ENCODE measurements around the gene EARS2. TPM values are rescaled to one million over a fixed set of nuclear protein-coding genes. Genes with fewer than 3 reads are reported as not detected.
A peak's percentile ranks its signal among the peaks of the same experiment; 100 is the strongest.

The EARS2 gene
- total RNA-seq (20.7 TPM), polyA plus RNA-seq (ENCODE audit: insufficient read depth in 1 of 8, insufficient read length in 8 of 8, low replicate concordance in 1 of 8) (10 to 100 TPM; 13.1 to 20.7 (median 17.9) TPM)
- long read RNA-seq, donor 1, partial matches to known transcripts = 0 of 1 reads
- long read RNA-seq, donor 1, other reads (novel, unspliced or antisense) = 0 of 1 reads
- long read RNA-seq, donor 2 = 0 reads
- long read RNA-seq, donor 3, partial matches to known transcripts = 5 of 23 reads
- long read RNA-seq, donor 3, other reads (novel, unspliced or antisense) = 16 of 23 reads
- long read RNA-seq, donor 4, partial matches to known transcripts = 0 of 15 reads
- long read RNA-seq, donor 4, other reads (novel, unspliced or antisense) = 9 of 15 reads
- long read RNA-seq, donor 5, partial matches to known transcripts = 0 of 6 reads
- long read RNA-seq, donor 5, other reads (novel, unspliced or antisense) = 0 of 6 reads
- long read RNA-seq, donor 6, transcript EARS2-201 (9 exons, 3,961 nt) = major isoform, 6 of 7 reads
- long read RNA-seq, donor 6, partial matches to known transcripts = 0 of 7 reads
- long read RNA-seq, donor 6, other reads (novel, unspliced or antisense) = 0 of 7 reads
- long read RNA-seq, donor 7, transcript EARS2-212 (1 exons, 599 nt) = major isoform, 5 of 8 reads
- long read RNA-seq, donor 7, partial matches to known transcripts = 0 of 8 reads
- long read RNA-seq, donor 7, other reads (novel, unspliced or antisense) = 0 of 8 reads
- long read RNA-seq, donor 8, partial matches to known transcripts = 6 of 9 reads
- long read RNA-seq, donor 8, other reads (novel, unspliced or antisense) = 0 of 9 reads
- long read RNA-seq, donor 9, partial matches to known transcripts = 0 of 4 reads
- long read RNA-seq, donor 9, other reads (novel, unspliced or antisense) = 0 of 4 reads
- long read RNA-seq, donor 10, partial matches to known transcripts = 0 of 2 reads
- long read RNA-seq, donor 10, other reads (novel, unspliced or antisense) = 0 of 2 reads
- long read RNA-seq, donor 11, transcript EARS2-201 (9 exons, 3,961 nt) = major isoform, 5 of 37 reads
- long read RNA-seq, donor 11, partial matches to known transcripts = 20 of 37 reads
- long read RNA-seq, donor 11, other reads (novel, unspliced or antisense) = 11 of 37 reads

DNA sequence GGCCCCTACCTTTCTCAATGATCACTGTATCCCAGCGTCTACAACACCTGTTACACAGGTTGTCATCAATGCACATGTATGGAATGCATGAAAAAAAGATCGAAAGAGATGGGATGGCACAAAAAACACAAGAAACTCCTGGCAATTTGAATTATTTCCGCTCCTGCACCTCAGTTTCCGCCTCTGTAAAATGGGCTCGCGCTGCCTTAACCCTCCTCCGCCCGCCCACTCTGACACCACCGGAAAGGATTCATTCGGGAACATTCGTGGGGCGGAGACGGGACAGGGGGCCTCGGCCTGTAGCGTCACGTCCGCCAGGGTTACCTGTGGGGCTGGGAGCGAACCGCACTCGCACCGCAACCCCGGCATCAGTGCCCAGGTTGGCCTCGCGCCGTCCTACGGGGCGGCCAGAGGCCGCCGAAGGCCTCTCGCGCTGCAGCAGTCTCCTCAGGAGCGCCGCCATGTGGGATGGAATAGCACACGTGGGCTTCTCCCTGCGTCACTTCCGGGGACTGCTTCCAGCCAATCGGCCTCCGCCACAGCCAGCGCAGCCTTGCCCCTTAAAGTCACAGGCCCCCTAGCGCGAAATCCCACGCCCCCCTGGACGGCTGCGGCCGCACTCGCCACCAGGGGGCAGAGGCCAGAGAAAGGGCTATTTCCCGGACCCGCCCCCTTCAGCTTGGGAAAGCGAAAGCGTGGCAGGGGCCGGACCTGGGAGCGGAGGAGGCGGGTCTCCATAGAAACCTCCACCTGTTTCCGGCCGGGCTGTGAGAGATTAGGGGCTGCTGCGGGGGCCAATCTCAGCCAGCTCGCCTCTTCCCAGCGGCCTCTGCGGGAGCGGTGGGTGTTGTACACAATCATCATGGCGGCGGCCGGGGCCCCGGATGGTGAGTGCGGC lies at the start of gene EARS2, which contains the start of gene UBFD1:
EARS2 (minus strand) TSS at position 470 of the 898 bp plus-strand sequence; CDS start at position 463, 7 bp downstream.
UBFD1 (plus strand) TSS at position 847 of the 898 bp plus-strand sequence; CDS start at position 863, 16 bp downstream.
- peak; percentile 99 for DNase-seq
- Histone ChIP-seq H3K9me3 (replicated peaks; ENCODE audit: control insufficient read depth, low read depth, low read length) (no peaks in the 10 kb centered on the region), H3K4me1 (ENCODE audit: control insufficient read depth, insufficient read depth, low read length) (peaks cover 19% of the 10 kb centered on the region), H3K27ac (ENCODE audit: low read length) (peak within 1 kb of the TSS; percentile 95), H3K36me3 (ENCODE audit: control insufficient read depth, insufficient read depth, low read length) (peaks cover 45% of the 10 kb centered on the region), H3K4me3 (ENCODE audit: low read length) (peak within 1 kb of the TSS; percentile 95), H3K27me3 (ENCODE audit: control insufficient read depth, insufficient read depth, low read length) (no peaks in the 10 kb centered on the region)
- 1% methylated on average over 64 of the region's 65 CpGs for WGBS (ENCODE audit: insufficient coverage)

- DNase-seq = peak; percentile 15
- Histone ChIP-seq H3K9me3 (replicated peaks; ENCODE audit: control insufficient read depth, low read depth, low read length) (no peaks in the 10 kb centered on the region), H3K36me3 (ENCODE audit: control insufficient read depth, insufficient read depth, low read length) (peaks cover 12% of the 10 kb centered on the region), H3K4me3 (ENCODE audit: low read length) (no peak overlapping the region), H3K27ac (ENCODE audit: low read length) (peak overlapping the region; percentile 29), H3K27me3 (ENCODE audit: control insufficient read depth, insufficient read depth, low read length) (no peaks in the 10 kb centered on the region), H3K4me1 (ENCODE audit: control insufficient read depth, insufficient read depth, low read length) (peaks cover 17% of the 10 kb centered on the region)
- 76% methylated on average over 3 of the region's 11 CpGs for WGBS (ENCODE audit: insufficient coverage)
Observed at GRCh38 chr16:23597003-23597756, 40.0 kb upstream of the EARS2 start.

GRCh38 chr16:23595951-23596720 lies 39.0 kb upstream of the EARS2 start, which contains the start of gene NDUFAB1:
TSS of gene NDUFAB1 (minus strand) at chr16:23596316. CDS start at chr16:23596290, 26 bp downstream.
- under 1% methylated on average over 58 of the region's 67 CpGs for whole genome bisulfite sequencing (ENCODE audit: insufficient coverage)
- H3K27me3 ChIP-seq (ENCODE audit: control insufficient read depth, insufficient read depth, low read length) = no peaks in the 10 kb centered on the region
- H3K27ac ChIP-seq (ENCODE audit: low read length) = peak within 1 kb of the TSS; percentile 72
- H3K4me3 ChIP-seq (ENCODE audit: low read length) = peak within 1 kb of the TSS; percentile 95
- H3K4me1 ChIP-seq (ENCODE audit: control insufficient read depth, insufficient read depth, low read length) = peaks cover 17% of the 10 kb centered on the region
- no peaks in the 10 kb centered on the region for H3K9me3 ChIP-seq (replicated peaks; ENCODE audit: control insufficient read depth, low read depth, low read length)
- DNase-seq = peak; percentile 95
- H3K36me3 ChIP-seq (ENCODE audit: control insufficient read depth, insufficient read depth, low read length) = peaks cover 22% of the 10 kb centered on the region

- Histone ChIP-seq H3K9me3 (replicated peaks; ENCODE audit: control insufficient read depth, low read depth, low read length) (no peaks in the 10 kb centered on the region), H3K27ac (ENCODE audit: low read length) (no peak overlapping the region), H3K36me3 (ENCODE audit: control insufficient read depth, insufficient read depth, low read length) (peaks cover 29% of the 10 kb centered on the region), H3K27me3 (ENCODE audit: control insufficient read depth, insufficient read depth, low read length) (no peaks in the 10 kb centered on the region), H3K4me1 (ENCODE audit: control insufficient read depth, insufficient read depth, low read length) (peaks cover 17% of the 10 kb centered on the region), H3K4me3 (ENCODE audit: low read length) (peak overlapping the region; percentile 95)
- 15% methylated on average over 32 of the region's 34 CpGs for whole genome bisulfite sequencing (ENCODE audit: insufficient coverage)
- DNase-seq = peak; percentile 11
Observed at GRCh38 chr16:23595246-23595950, 38.2 kb upstream of the EARS2 start.

DNA sequence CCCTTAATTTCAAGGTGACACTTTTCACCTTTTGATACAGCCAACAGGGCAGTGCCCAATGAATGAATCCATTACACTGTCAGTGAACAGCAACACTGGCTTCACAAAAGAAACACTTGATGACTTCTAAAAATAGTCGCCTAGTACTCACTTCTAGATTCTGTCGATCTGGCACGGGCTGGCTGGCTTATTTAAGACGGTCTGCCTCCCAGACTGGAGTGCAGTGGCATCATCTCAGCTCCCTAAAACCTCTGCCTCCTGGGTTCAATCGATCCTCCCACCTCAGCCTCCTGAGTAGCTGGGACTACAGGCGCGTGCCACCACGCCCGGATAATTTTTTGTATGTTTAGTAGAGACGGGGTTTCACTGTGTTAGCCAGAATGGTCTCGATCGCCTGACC lies 37.0 kb upstream of the EARS2 start:
- peaks cover 34% of the 10 kb centered on the region for H3K36me3 ChIP-seq (ENCODE audit: control insufficient read depth, insufficient read depth, low read length)
- no peak overlapping the region for H3K27ac ChIP-seq (ENCODE audit: low read length)
- H3K27me3 ChIP-seq (ENCODE audit: control insufficient read depth, insufficient read depth, low read length) = no peaks in the 10 kb centered on the region
- WGBS (ENCODE audit: insufficient coverage) = 93% methylated on average over 12 of the region's 12 CpGs
- DNase-seq = no peak
- H3K9me3 ChIP-seq (replicated peaks; ENCODE audit: control insufficient read depth, low read depth, low read length) = no peaks in the 10 kb centered on the region
- H3K4me3 ChIP-seq (ENCODE audit: low read length) = no peak overlapping the region
- H3K4me1 ChIP-seq (ENCODE audit: control insufficient read depth, insufficient read depth, low read length) = peaks cover 17% of the 10 kb centered on the region

DNA sequence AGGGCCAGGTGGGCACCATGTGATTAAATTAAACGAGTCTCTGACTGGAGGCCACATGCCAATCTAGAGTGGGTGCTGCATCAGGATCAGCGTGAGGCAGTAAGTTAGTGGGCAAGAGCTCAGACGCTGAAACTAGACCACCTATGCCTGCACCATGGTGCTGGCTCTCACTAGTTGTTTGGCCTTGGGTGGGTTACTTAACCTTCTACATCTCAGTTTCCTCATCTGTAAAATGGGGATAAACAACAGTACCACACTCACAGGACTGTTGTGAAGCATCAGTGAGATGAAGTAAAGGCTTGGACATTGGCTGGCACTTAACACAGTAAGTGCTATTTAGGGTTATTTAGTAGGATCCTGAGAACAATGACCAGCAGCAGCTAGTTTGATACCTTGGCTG lies 33.0 kb upstream of the EARS2 start:
- no peak overlapping the region for H3K27ac ChIP-seq (ENCODE audit: low read length)
- H3K36me3 ChIP-seq (ENCODE audit: control insufficient read depth, insufficient read depth, low read length) = peaks cover 64% of the 10 kb centered on the region
- H3K4me3 ChIP-seq (ENCODE audit: low read length) = no peak overlapping the region
- H3K27me3 ChIP-seq (ENCODE audit: control insufficient read depth, insufficient read depth, low read length) = no peaks in the 10 kb centered on the region
- peaks cover 11% of the 10 kb centered on the region for H3K4me1 ChIP-seq (ENCODE audit: control insufficient read depth, insufficient read depth, low read length)
- DNase-seq = no peak
- H3K9me3 ChIP-seq (replicated peaks; ENCODE audit: control insufficient read depth, low read depth, low read length) = no peaks in the 10 kb centered on the region
- 85% methylated on average over 2 of the region's 3 CpGs for WGBS (ENCODE audit: insufficient coverage)

- Histone ChIP-seq H3K9me3 (replicated peaks; ENCODE audit: control insufficient read depth, low read depth, low read length) (no peaks in the 10 kb centered on the region), H3K4me1 (ENCODE audit: control insufficient read depth, insufficient read depth, low read length) (no peaks in the 10 kb centered on the region), H3K27ac (ENCODE audit: low read length) (no peak overlapping the region), H3K27me3 (ENCODE audit: control insufficient read depth, insufficient read depth, low read length) (no peaks in the 10 kb centered on the region), H3K36me3 (ENCODE audit: control insufficient read depth, insufficient read depth, low read length) (peaks cover 68% of the 10 kb centered on the region), H3K4me3 (ENCODE audit: low read length) (no peak overlapping the region)
- DNase-seq = no peak
- 81% methylated on average over 2 of the region's 5 CpGs for WGBS (ENCODE audit: insufficient coverage)
Observed at GRCh38 chr16:23587726-23588125, 30.6 kb upstream of the EARS2 start.

Data from muscle of leg (tissue), 16 donors.